Right ventricle myocardium inferior (tissue), 1 donor: Measurements from ENCODE around the gene TMEM222. TPM values are rescaled to one million over a fixed set of nuclear protein-coding genes. Genes with fewer than 3 reads are reported as not detected.

Experiments used
- ATAC-seq: fragments of 200-7000 bp; cut with Tn5 transposase; one replicate; pipeline ENCODE4 v1.9.1; 2020; ENCODE audit warnings: mild to moderate bottlenecking, moderate library complexity
- DNase-seq: peaks from one replicate; pipeline ENCODE4 v3.0.0; 2021; ENCODE audit errors: missing footprints
- intact Hi-C: fragments of 100-400 bp; cut with DNase I; formaldehyde crosslinking; loops from one replicate; pipeline ENCODE4 v1.11.0; 2022
- total RNA-seq: library from RNA; stranded (reverse); fragmentation: NEBNext Ultra II Directional; extraction: Animal tissue kit (Norgen Biotek cat#: 25700); gene quantifications from one replicate; pipeline ENCODE4 v1.2.1, GENCODE V29; 2021
- donor health status: DM: no; HTN: yes; CAD: no; lungs with severe emphysema.

Gene TMEM222
- total RNA-seq, 1 donor from 2014 or later = 17.9 TPM

DNA sequence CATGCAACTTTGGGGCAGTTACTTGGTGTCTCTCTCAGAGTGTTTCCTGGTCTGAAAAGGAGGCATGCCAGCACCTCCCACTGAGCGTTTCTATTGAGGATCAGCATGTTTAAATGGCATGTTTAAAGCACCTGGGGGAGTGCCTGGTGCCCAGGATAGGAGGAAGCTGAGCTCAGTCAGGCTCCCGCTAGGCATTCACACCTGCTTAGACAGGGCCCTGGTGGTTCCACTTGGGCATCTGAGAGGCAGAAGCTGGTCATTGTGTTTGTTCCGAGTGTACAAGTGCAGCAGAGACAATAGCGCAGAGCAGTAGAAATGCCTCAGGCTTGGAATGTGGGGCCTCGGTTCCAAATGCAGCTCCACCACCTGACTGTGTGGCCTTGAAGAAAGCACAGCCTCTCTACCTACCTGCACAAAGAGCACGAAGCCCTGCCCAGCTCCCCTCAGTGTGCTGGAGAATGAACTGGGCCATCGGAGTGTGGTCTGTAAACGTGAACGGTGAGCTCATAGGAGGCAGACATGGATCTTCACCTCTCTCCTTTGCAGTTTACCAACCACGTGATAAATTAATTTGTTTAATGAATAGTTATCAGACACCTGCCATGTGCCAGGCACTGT lies 20.3 kb upstream of the TMEM222 start:
- ATAC-seq = no peak
- intact Hi-C loops = loop anchor here (1.0 to 5.0 kb wide), 2 partner anchors 94 to 361 kb away; no protein-coding TSS in a partner anchor
- DNase-seq = peak; percentile 64

DNA sequence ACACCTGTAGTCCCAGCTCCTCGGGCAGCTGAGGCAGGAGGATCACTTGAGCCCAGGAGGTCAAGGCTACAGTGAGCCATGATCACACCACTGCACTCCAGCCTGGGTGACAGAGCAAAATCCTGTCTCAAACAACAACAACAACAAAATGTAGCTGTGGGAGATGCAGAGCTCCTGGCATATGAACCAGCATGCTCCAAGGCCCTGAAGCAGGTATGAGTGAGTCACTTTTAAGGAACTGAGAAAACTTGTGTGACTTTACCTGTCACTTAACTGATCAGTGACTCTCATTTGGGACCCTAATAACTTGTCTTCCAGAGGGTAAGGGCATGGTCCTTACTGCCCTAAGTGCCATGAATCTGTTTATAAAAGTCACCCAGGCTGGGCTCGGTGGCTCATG lies 19.4 kb upstream of the TMEM222 start:
- intact Hi-C loops = loop anchor here (5.0 kb wide), 1 partner anchor 360 kb away; no protein-coding TSS in a partner anchor
- ATAC-seq (no peak), DNase-seq (no peak)

DNA sequence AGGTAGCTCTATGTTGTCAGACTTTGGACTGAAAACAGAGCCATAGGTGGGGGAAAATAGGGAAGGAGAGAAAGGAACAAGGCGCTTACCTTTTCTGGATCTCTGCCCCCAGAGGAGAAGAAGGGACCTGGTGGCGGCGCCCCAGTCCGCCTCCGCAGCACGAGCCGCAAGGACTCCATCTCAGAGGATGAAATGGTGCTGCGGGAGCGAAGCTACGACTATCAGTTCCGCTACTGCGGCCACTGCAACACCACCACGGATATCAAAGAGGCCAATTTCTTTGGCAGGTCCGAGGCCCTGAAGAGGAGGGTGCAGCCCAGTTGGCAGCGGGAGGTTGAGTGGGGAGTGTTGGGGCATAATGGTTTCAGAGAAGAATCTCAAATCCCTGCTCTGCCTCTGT lies 18.5 kb upstream of the TMEM222 start:
- ATAC-seq = no peak
- DNase-seq = no peak
- intact Hi-C loops = loop anchor here (5.0 kb wide), 1 partner anchor 359 kb away; no protein-coding TSS in a partner anchor

DNA sequence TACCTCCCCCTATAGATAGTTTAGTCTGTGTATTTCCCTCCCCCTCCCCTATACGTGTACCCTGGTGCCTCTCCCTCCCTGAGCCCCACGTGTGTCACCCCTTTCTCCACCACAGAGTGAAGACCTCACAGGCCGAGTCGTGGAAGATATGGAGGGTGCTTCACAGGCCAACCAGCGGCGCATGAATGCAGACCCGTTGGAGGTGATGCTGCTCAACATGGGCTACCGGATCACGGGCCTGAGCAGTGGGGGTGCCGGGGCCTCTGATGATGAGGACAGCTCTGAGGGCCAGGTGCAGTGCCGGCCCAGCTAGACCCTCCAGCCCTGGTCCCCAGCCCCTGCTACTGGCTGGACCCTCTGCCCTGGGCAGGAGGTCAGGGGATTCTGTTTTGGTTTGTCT lies 15.9 kb upstream of the TMEM222 start:
- no peak for DNase-seq

DNA sequence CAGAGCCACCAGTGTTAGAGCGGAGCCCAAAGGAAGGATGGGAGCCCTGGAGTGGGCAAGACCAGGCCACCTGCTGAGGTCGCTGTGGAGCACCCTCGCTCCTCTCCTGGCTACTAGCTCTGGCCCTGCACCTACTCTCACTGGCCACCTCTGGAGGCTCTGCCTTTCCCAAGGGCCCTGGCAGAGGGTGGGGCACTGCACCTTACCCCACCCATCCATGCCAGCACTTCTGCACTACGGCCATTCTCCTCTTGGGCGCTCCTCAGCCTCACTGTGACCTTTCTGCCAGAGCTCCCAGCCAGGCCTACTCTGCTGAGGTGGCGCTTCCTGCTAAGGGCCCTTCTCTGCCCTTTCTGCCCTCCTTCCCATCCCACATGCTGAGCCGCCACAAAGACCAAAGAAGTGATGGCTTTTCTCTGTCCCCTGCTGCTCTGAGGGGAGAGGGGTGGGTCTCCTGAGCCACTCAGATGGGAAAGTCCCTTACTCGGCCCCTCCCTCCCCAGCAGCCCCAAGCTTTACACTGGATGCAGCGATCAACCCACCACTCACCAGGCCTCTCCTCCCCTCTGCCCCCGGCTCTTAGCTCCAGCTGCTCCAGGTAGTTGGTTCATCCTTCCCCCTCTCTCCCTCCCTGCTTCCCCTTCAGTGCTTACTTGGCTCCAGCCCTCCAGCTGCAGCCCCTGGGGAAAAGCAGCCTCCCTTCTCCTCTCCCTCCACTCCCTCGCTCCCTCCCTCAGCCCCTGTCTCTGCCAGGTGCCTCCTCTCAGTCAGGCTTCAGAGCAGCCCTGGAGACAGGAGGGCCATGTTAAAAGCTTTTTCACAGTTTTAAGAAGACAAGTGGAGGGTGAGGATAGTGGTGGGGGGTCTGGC lies 14.8 kb upstream of the TMEM222 start:
- ATAC-seq (no peak), DNase-seq (no peak)
- intact Hi-C loops = no loop called here

More for the DNA sequence above, 15.9 kb upstream of the TMEM222 start:
- no peak for ATAC-seq
- intact Hi-C loops = no loop called here

DNA sequence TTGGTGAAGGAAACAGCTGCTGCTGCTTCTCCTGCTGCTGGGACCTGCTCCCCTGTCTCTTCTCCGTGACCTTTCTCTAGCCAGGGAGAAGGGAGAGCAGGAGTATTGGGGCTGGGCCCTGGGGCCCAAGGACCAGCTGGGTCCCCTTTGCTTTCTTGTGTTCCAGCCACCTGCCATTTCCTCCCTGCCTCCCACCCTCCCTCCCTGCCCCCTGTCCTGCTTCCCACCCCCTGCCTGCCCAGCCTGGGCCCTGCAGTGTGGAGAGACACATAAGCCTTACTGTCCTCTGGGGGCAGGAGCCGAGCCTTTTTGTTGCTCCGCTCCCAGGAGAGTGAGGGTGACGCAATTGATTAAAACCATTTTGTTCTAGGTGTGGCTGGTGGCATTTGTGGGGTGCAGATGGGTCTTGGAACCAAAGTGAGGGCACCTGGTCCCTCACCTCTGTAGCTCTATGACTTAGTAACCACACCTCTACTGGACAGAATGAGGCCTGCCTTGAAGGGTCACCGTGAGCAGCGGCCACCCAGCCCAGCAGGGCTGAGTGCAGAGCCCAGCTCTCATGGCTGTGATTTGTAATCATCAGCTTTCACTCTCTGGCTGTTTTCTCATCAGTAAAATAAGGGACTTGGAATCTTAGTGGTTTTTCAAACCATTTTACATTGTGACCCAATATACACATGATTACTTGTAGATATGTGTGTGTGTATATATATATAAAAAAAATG lies 13.9 kb upstream of the TMEM222 start:
- no peak for DNase-seq
- intact Hi-C loops = no loop called here
- ATAC-seq = no peak

DNA sequence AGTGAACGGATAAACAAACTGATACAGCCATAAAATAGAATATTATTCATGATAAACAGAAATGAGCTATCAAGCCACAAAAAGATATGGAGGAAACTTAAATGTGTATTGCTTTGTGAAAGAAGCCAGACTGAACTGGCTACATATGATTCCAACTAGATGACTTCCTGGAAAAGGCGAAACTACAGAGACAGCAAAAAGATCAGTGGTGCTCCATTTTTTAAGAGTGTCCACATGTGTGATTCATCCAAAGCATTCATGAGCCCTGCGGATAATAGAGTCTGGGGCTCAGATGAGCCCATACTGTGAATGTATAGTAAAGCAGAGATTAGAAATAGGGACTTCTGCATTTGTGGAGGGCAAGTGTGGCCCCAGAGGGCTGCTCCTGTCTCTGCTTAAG lies 7.8 kb upstream of the TMEM222 start:
- ATAC-seq (no peak), DNase-seq (no peak)
- intact Hi-C loops = no loop called here

DNA sequence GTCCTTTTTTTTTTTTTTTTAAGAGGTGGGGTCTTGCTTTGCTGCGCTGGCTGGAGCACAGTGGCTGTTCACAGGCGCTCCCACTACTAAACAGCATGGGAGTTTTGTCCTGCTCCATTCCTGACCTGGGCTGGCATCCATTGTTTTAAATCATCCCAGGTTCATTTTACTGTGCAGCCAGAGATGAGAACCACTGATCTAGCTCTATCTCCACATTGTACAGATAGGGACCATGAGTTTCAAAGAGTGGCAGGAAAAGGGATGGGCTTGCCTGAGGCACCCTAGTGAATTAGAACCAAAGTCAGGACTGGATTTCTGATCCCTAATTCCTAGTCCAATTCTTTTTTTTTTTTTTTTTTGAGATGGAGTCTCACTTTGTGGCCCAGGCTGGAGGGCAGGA lies 7.2 kb upstream of the TMEM222 start:
- intact Hi-C loops = no loop called here
- no peak for DNase-seq

DNA sequence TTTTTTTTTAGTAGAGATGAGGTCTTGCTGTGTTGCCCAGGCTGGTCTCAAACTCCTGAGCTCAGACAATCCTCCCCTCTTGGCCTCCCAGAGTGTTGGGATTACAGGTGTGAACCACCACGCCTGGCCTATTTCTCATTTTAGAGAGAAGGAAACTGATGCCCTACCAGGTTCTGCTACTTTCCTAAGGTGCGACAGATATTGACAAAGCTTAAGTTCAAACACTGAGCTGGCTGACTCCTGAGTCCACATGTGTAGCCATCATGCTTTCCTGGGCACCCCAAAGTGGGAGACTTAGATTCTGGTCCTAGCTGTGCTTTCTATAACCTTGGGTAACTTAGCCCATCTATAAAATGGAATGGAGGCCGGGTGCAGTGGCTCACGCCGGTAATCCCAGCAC lies 5.1 kb upstream of the TMEM222 start:
- no peak for DNase-seq
- intact Hi-C loops = no loop called here
- ATAC-seq = no peak

More for the DNA sequence above, 7.2 kb upstream of the TMEM222 start:
- no peak for ATAC-seq

DNA sequence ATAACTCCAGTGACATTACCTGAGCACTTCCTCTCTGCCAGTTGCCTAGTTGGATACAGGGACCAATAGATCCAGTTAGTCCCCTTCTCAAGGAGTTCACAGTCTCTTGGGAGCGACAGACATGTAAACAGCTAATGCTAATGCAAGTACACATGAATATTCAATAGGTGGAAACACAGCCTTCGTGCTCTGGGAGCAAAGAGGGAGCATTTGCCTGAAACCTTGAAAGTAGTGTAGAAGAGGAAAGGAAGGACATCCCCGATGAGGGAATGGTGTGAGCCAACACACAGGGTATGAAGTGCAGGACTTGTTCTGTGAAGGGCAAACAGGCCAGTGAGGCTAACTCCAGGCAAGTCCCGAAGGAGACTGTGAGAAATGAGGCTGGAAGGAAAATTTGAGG lies 3.8 kb upstream of the TMEM222 start:
- ATAC-seq (no peak), DNase-seq (no peak)
- intact Hi-C loops = no loop called here

DNA sequence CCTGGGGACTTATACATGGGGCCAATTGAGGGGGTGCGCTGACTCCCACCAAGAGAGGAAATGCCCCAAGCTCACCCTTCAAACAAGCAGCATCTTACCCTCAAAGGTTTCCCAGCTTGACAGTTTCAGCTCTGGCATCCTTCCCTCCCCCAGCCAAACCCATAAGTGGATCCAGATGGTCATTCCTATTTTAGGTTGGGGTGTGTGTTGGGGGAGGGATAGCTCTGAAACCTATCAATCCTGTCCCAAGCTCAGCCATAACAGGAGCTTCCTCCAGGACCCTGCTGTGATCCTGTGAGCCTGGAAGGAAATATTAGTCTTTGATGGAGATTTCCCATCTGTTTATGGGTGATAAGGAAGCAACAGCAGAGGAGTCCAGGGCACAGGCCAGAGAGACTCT lies 3.4 kb upstream of the TMEM222 start:
- intact Hi-C loops = no loop called here

DNA sequence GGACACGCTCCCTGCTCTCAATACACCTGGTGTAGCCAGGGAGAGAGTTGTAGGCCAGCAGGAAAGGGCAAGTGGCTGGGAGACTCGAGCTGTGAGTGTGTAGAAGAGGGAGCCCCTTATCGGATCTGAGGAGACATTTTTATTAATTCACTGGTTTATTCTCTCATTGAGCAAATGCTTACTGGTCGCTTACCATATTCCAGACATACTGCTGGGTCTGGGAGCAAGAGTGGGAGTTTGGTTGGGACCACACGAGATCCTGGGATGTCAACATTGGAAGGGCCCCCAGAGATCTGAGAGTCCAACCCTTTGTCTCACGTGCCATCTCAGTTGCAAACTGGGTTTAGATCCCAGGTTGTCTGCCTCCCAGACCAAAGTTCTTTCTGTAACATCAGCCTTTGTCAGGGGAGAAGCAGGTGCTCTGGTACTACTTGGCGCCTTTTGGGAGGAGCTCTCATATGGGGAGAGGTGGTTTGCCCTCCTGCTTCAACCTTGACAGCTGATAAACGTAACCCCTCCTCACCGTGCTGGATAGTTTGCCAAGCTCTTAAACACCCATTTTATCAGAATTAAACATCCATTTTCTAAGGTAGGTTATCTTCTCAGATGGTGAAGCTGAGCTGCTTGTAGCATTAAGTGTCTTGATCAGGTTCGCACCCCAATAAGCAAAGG lies 742 bp downstream of the TMEM222 start:
- DNase-seq = no peak
- intact Hi-C loops = loop anchor here (5.0 kb wide), 1 partner anchor 45 kb away; the partner anchor contains the start of gene MAP3K6

More for the DNA sequence above, 3.4 kb upstream of the TMEM222 start:
- ATAC-seq (no peak), DNase-seq (no peak)

DNA sequence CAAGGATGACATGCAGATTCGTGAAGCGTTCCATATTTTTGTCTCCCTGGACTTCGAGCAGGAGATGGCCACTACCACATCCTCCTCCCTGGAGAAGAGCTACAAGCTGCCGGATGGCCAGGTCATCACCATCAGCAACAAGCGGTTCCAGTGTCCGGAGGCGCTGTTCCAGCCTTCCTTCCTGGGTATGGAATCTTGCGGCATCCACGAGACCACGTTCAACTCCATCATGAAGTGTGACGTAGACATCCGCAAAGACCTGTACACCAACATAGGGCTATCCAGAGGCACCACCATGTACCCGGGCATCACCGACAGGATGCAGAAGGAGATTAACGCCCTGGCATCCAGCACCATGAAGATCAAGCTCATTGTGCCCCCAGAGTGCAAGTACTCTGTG lies 3.3 kb downstream of the TMEM222 start:
- DNase-seq (no peak), ATAC-seq (no peak)
- intact Hi-C loops = no loop called here

More for the DNA sequence above, 742 bp downstream of the TMEM222 start:
- no peak for ATAC-seq

DNA sequence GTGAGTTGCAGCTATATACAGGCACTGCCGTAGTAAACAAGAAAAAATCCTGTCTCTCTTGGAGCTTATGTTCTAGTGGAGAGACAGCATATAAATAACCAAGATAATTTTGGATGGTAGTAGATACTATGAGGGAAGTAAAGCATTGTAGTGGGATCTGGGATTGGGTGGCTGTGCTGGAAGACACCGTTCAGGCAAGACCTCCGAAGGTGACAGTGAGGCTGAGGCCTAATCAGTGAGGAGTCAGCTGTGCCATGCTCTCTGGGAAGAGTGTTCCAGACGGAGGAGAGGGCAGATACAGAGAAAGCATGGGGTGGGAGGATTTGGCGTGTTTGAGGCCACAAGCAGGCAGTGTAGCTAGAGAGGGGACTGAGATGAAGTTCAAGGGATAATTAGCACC lies 6.0 kb downstream of the TMEM222 start:
- no peak for DNase-seq
- ATAC-seq = no peak
- intact Hi-C loops = no loop called here

DNA sequence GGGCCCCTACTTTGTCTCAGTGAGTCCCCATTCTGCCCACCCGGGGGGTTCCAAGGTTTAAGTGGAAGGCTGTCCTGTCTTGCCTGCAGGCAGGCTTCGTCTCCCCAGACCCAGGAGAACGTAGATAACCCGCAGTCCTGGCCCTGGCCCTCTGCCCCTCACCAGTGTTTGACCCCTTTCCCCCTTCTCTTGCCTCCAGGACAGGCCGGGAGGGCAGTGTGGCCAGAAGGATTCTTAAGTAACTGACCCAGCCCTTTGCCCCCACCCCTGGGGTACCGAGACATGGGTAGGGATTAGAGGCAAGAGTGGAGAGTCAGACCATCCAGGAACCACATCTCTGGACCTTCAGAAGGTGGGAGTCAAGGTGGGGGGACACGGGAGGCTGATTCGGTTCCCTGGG lies 8.8 kb downstream of the TMEM222 start:
- intact Hi-C loops = no loop called here
- ATAC-seq = no peak
- DNase-seq = peak; percentile 63

DNA sequence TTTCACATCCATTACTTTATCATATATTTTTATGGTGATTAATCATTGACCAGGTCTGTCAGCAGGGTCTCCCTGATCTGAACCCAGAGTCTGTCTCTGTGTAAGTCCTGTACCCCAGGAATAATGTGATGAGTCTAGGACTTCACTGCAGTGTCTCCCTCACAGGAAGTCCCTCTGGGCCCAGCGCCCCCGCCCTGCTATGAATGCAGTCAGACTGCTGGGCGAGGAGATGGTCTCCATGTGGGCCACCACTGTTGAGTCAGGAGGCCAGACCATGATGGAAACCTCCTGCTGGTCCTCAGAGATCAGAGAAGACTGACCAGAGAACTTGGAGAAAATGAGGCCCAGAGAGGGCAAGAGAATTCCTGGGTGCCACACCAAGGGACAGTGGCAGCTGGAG lies 9.5 kb downstream of the TMEM222 start:
- no peak for ATAC-seq
- intact Hi-C loops = no loop called here
- DNase-seq = peak; percentile 53

DNA sequence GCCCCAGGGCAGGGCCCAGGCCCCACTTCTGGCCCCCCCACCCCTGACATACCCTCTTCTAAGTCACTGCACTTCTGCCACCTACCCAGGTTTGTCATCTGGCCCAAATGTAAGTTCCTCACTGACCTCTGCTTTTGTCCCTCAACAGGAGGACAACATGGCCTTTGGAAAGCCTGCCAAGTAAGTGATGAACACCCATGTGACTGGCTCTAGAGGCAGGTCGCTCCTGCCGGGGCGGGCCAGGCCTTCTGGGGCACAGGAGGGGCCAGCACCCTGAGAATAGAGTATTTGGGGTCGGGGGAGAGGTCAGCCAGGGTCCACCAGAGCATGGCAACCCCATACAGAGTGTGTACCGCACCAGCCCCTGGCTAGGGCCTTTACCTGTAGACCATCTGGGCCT lies 10.0 kb downstream of the TMEM222 start:
- ATAC-seq (peak; percentile 48), DNase-seq (no peak)
- intact Hi-C loops = loop anchor here (2.0 kb wide), 1 partner anchor 59 kb away; no protein-coding TSS in a partner anchor

DNA sequence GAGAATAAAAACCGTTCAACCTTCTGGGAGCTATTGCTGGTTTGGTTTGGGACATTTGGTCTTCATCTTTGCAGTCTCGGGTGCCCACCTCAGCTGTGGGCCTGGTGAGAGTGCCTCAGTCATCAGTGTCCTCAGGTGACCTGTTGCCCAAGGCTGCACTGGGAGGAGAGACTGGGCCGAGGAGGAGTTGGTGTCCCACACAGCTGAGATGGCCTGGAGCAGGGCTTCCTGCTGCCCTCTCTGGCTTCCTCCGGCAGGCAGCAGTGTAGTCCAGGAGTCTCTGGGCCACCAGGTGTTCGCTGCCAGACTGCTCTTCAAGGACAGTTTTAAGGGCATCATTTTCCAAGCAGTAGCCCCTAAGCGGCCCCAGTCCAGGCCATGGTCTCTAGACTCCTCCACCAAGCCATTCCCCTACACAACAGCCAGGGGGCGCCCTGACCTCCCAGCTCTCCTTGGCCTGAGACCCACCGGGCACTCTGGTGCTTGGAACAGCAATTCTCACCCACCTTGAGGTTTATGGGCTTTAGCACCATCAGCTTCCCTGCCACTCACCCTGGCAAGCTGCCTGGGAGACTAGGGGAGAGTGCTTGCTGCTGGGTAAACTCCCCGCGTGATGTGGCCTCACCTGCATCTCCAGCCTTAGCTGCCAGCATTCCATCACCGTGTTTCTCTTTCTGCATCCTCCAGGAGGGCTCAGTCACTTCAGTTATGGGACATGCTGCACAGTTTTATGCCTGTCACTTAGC lies 10.7 kb downstream of the TMEM222 start:
- ATAC-seq (peak; percentile 20), DNase-seq (peak; percentile 83)

More for the DNA sequence above, 10.7 kb downstream of the TMEM222 start:
- intact Hi-C loops = loop anchor here (2.0 kb wide), 1 partner anchor 58 kb away; no protein-coding TSS in a partner anchor
